Measurements from ENCODE around the gene ORC3. TPM values are rescaled to one million over a fixed set of nuclear protein-coding genes. Genes with fewer than 3 reads are reported as not detected.

ORC3 gene
- total and polyA plus RNA-seq, 2 donors (not counting 1 experiment from before 2014, with no cell fraction given) = 16.1 to 31.2 TPM

- ChIA-PET POLR2A (no interaction called here), CTCF (interaction anchor here (0.7 to 0.8 kb wide), 2 partner anchors 55 to 1160 kb away, joined by 3 to 4 read pairs; no protein-coding TSS in a partner anchor)
- H3K27me3 ChIP-seq (replicated peaks in 1 of 4; ENCODE audit: control extremely low read depth in 1 of 4, control insufficient read depth in 3 of 4, insufficient read depth in 4 of 4, low read length in 3 of 4) = no peaks in the 10 kb centered on the region
- ATAC-seq (ENCODE audit: low read depth) (no peak), DNase-seq (no peak)
- no CpG with 5 or more reads among the region's 2 CpGs for WGBS (ENCODE audit: insufficient coverage)
- H4K20me1 ChIP-seq (ENCODE audit: control insufficient read depth, insufficient read depth, low read length, poor library complexity, severe bottlenecking) = no peaks in the 10 kb centered on the region
- no peak overlapping the region for H3K4me2 ChIP-seq (replicated peaks; ENCODE audit: low read depth, low read length, poor library complexity, severe bottlenecking)
- TF ChIP-seq CTCF (IDR thresholded peaks at IDR 0.05) (no peak), EZH2 (IDR thresholded peaks at IDR 0.05; ENCODE audit: borderline replicate concordance, insufficient read depth, low read depth, low read length, poor library complexity, severe bottlenecking) (no peak)
- Mint-ChIP-seq H3K9me3 (ENCODE audit: insufficient read depth) (no peaks in the 10 kb centered on the region), H3K4me3 (no peak overlapping the region), H3K27me3 (no peaks in the 10 kb centered on the region), H3K4me1 (peaks cover 12% of the 10 kb centered on the region), H3K27ac (no peak overlapping the region)
- H3K36me3 ChIP-seq (replicated peaks in 1 of 2; ENCODE audit: control extremely low read depth in 1 of 2, control insufficient read depth in 1 of 2, extremely low read depth in 1 of 2, insufficient read depth in 2 of 2, low read length in 1 of 2) = peaks cover 8 to 48% of the 10 kb centered on the region in 2 experiments
- H3K79me2 ChIP-seq (ENCODE audit: control insufficient read depth, insufficient read depth, low read length) = no peaks in the 10 kb centered on the region
- no peak overlapping the region for H2AFZ ChIP-seq (ENCODE audit: insufficient read depth, low read depth, low read length, poor library complexity, severe bottlenecking)
- H3K27ac ChIP-seq (ENCODE audit: low read length in 2 of 2) = peak overlapping the region in 1 of 2 donors; percentile 36
- no peak overlapping the region for H3K4me3 ChIP-seq (ENCODE audit: control extremely low read depth in 1 of 5, extremely low read depth in 1 of 5, insufficient read depth in 1 of 5, low read depth in 2 of 5, low read length in 4 of 5)
- no peaks in the 10 kb centered on the region for H3K9me3 ChIP-seq (ENCODE audit: control extremely low read depth in 1 of 3, control insufficient read depth in 2 of 3, insufficient read depth in 1 of 3, low read length in 2 of 3)
- H3K9ac ChIP-seq (ENCODE audit: low read length) = no peak overlapping the region
- peaks cover 5 to 6% of the 10 kb centered on the region in 2 donors for H3K4me1 ChIP-seq (ENCODE audit: control insufficient read depth in 2 of 2, insufficient read depth in 2 of 2, low read length in 2 of 2)
- intact Hi-C loops (cut with micrococcal nuclease) = no loop called here
These were observed 82.7 kb downstream of the ORC3 start for GRCh38 chr6:87672641-87673040.

GRCh38 chr6:87673237-87673636, 83.3 kb downstream of the ORC3 start:
- H3K79me2 ChIP-seq (ENCODE audit: control insufficient read depth, insufficient read depth, low read length) = no peaks in the 10 kb centered on the region
- CTCF ChIA-PET = interaction anchor here (1.6 kb wide), 1 partner anchor 564 kb away, joined by 4 read pairs; no protein-coding TSS in a partner anchor
- no peak overlapping the region for H2AFZ ChIP-seq (ENCODE audit: insufficient read depth, low read depth, low read length, poor library complexity, severe bottlenecking)
- Mint-ChIP-seq H3K27ac (no peak overlapping the region), H3K9me3 (ENCODE audit: insufficient read depth) (no peaks in the 10 kb centered on the region), H3K4me1 (peaks cover 16% of the 10 kb centered on the region), H3K4me3 (no peak overlapping the region), H3K27me3 (no peaks in the 10 kb centered on the region)
- no peak overlapping the region for H3K9ac ChIP-seq (ENCODE audit: low read length)
- H3K4me2 ChIP-seq (replicated peaks; ENCODE audit: low read depth, low read length, poor library complexity, severe bottlenecking) = no peak overlapping the region
- H3K27me3 ChIP-seq (replicated peaks in 1 of 4; ENCODE audit: control extremely low read depth in 1 of 4, control insufficient read depth in 3 of 4, insufficient read depth in 4 of 4, low read length in 3 of 4) = no peaks in the 10 kb centered on the region
- 100% methylated on average over 2 of the region's 5 CpGs for WGBS (ENCODE audit: insufficient coverage)
- ATAC-seq (ENCODE audit: low read depth) (no peak), DNase-seq (no peak)
- peaks cover 11 to 45% of the 10 kb centered on the region in 2 experiments for H3K36me3 ChIP-seq (replicated peaks in 1 of 2; ENCODE audit: control extremely low read depth in 1 of 2, control insufficient read depth in 1 of 2, extremely low read depth in 1 of 2, insufficient read depth in 2 of 2, low read length in 1 of 2)
- intact Hi-C loops (cut with micrococcal nuclease) = no loop called here
- H4K20me1 ChIP-seq (ENCODE audit: control insufficient read depth, insufficient read depth, low read length, poor library complexity, severe bottlenecking) = no peaks in the 10 kb centered on the region
- H3K4me1 ChIP-seq (ENCODE audit: control insufficient read depth in 2 of 2, insufficient read depth in 2 of 2, low read length in 2 of 2) = peaks cover 5 to 6% of the 10 kb centered on the region in 2 donors
- H3K27ac ChIP-seq (ENCODE audit: low read length in 2 of 2) = no peak overlapping the region
- POLR2A ChIA-PET = no interaction called here
- H3K9me3 ChIP-seq (ENCODE audit: control extremely low read depth in 1 of 3, control insufficient read depth in 2 of 3, insufficient read depth in 1 of 3, low read length in 2 of 3) = no peaks in the 10 kb centered on the region
- TF ChIP-seq CTCF (IDR thresholded peaks at IDR 0.05) (no peak), EZH2 (IDR thresholded peaks at IDR 0.05; ENCODE audit: borderline replicate concordance, insufficient read depth, low read depth, low read length, poor library complexity, severe bottlenecking) (no peak)
- no peak overlapping the region for H3K4me3 ChIP-seq (ENCODE audit: control extremely low read depth in 1 of 5, extremely low read depth in 1 of 5, insufficient read depth in 1 of 5, low read depth in 2 of 5, low read length in 4 of 5)
